Measurements from ENCODE around the gene WDR54.

WDR54 gene

DNA sequence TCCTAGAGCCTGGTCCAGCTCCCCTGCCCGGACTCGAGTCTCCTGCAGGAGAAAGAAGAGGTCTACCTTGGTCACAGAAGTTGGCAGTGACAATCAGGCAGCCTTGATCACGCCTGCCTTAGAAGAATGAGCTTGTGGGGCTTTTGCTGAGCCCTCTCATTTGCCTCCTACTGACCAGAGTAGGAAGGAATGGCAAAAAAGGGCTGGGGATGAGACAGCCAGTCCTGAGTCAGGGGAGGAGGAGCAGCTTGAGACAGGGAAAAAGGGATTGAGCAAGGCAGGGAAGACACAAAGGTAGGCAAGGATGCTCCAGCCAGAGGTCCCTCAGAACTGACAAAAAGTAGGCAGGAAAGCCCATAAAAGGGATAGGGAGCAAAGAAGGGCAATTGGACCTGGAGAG, 6.0 kb downstream of the WDR54 start:
- H3K9ac ChIP-seq (ENCODE audit: insufficient read length) = no peak overlapping the region
- no peak overlapping the region for H3K27ac ChIP-seq
- no peak overlapping the region for H3K4me3 ChIP-seq
- DNase-seq (ENCODE audit: low read depth, low spot score) = no peak
- TF ChIP-seq EZH2 (IDR thresholded peaks at IDR 0.05) (no peak), POLR2AphosphoS5 (IDR thresholded peaks at IDR 0.05; ENCODE audit: borderline replicate concordance, low read depth, low read length) (no peak), FOXP2 (optimal IDR thresholded peaks at IDR 0.05; ENCODE audit: control extremely low read depth, extremely low read length, insufficient read depth) (no peak)
- H3K9me3 ChIP-seq (ENCODE audit: low read depth, low read length) = no peaks in the 10 kb centered on the region
- peaks cover 4% of the 10 kb centered on the region; the same call in 1 of the 2 replicates for H3K36me3 ChIP-seq (ENCODE audit: insufficient read depth, low read length)

DNA sequence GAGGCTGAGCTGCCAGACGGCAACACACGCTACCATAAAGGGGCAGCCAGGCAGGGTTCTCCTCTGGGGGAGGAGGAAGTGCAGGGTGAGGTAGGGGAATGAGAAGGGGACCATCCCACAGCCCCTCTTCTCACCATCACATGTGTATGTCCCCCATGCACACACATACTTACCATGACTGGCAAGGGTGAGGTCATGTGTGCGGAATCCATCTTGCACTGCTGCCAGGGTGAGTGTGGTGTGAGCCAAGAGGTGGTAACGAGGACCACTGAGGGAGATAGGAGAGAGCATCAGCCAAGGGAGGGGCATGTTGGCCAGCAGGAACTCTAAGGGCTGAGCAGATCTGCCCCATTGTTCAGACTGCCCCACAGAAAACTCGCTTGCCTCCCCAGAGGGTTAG, 7.1 kb downstream of the WDR54 start:
- TF ChIP-seq POLR2AphosphoS5 (IDR thresholded peaks at IDR 0.05; ENCODE audit: borderline replicate concordance, low read depth, low read length) (no peak), EZH2 (IDR thresholded peaks at IDR 0.05) (no peak), FOXP2 (optimal IDR thresholded peaks at IDR 0.05; ENCODE audit: control extremely low read depth, extremely low read length, insufficient read depth) (no peak)
- Histone ChIP-seq H3K4me3 (no peak overlapping the region), H3K9ac (ENCODE audit: insufficient read length) (no peak overlapping the region), H3K27ac (no peak overlapping the region), H3K36me3 (ENCODE audit: insufficient read depth, low read length) (peaks cover 4% of the 10 kb centered on the region; the same call in 1 of the 2 replicates), H3K9me3 (ENCODE audit: low read depth, low read length) (no peaks in the 10 kb centered on the region)
- no peak for DNase-seq (ENCODE audit: low read depth, low spot score)

DNA sequence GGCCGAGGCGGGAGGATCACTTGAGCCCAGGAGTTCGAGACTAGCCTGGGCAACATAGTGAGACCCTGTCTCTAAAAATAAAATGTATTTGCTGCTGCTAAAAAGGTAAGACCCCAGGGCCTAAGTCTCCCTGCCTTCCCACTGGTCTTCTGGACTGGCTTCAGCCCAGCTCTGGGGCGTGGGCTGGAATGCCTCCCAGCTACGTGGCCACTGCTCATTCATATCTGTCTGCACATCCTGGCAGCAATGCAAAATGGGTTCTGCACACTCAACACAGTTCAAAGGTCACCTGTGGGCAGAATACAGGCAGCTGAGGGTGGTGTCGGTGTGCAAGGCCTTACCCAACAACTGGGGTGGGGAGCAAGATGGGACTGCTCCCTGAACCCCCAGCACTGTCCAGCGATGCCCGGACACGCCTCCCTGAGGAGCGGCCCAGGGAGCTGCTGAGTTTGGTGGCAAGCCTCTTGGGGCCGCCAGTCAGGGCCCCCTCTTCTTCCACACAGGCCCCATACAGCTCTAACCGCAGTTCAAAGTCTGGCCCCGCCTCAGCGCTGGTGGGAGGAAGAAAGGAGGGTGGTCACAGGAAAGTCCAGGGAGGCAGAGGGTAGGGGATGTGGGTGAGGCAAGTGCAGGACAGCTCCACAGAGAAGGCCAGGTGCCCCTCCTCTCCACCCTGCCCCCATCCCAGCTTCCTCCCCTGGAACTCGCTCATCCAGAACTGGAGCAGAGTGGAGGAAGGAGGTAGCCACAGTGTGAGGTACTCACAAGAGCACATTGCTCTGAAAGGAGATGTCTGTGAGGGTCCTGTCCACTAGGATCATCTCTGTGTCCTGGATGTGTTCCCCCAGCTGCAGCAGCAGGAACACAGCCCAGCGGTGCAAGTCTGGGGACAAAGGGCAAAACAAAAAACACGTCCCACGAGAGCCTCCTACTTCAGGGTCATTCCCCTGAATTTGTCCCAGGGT, 8.2 kb downstream of the WDR54 start:
- Histone ChIP-seq H3K9me3 (ENCODE audit: low read depth, low read length) (no peaks in the 10 kb centered on the region), H3K4me3 (no peak overlapping the region), H3K36me3 (ENCODE audit: insufficient read depth, low read length) (peaks cover 4% of the 10 kb centered on the region; the same call in 1 of the 2 replicates), H3K27ac (no peak overlapping the region), H3K9ac (ENCODE audit: insufficient read length) (no peak overlapping the region)
- no peak for TF ChIP-seq FOXP2 (optimal IDR thresholded peaks at IDR 0.05; ENCODE audit: control extremely low read depth, extremely low read length, insufficient read depth)
- TF ChIP-seq POLR2AphosphoS5 (IDR thresholded peaks at IDR 0.05; ENCODE audit: borderline replicate concordance, low read depth, low read length) = no peak
- TF ChIP-seq EZH2 (IDR thresholded peaks at IDR 0.05) = no peak
- no peak for DNase-seq (ENCODE audit: low read depth, low spot score)

DNA sequence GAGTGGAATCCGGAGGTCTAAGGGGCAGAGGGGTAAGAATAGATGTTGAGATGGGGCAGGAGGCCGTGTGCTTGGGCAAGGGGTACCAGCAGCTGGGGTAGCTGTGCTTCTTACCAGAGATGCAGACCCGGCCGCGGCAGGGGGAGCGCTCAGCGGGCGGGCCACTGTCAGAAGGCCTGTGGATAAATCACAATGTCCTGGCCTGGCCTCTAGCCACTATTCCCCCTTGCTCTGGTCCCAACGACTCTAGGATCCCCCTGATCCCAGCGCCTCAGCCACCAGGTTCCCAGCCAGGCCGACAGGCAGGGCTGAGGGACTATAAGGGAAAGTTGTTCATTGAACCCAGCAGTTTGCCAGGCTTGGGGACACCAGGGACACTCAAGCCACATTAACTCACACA, 9.0 kb downstream of the WDR54 start:
- Histone ChIP-seq H3K9me3 (ENCODE audit: low read depth, low read length) (no peaks in the 10 kb centered on the region), H3K27ac (no peak overlapping the region), H3K36me3 (ENCODE audit: insufficient read depth, low read length) (peaks cover 4% of the 10 kb centered on the region; the same call in 1 of the 2 replicates), H3K4me3 (no peak overlapping the region), H3K9ac (ENCODE audit: insufficient read length) (no peak overlapping the region)
- no peak for DNase-seq (ENCODE audit: low read depth, low spot score)
- no peak for TF ChIP-seq EZH2 (IDR thresholded peaks at IDR 0.05)
- no peak for TF ChIP-seq POLR2AphosphoS5 (IDR thresholded peaks at IDR 0.05; ENCODE audit: borderline replicate concordance, low read depth, low read length)
- no peak for TF ChIP-seq FOXP2 (optimal IDR thresholded peaks at IDR 0.05; ENCODE audit: control extremely low read depth, extremely low read length, insufficient read depth)

DNA sequence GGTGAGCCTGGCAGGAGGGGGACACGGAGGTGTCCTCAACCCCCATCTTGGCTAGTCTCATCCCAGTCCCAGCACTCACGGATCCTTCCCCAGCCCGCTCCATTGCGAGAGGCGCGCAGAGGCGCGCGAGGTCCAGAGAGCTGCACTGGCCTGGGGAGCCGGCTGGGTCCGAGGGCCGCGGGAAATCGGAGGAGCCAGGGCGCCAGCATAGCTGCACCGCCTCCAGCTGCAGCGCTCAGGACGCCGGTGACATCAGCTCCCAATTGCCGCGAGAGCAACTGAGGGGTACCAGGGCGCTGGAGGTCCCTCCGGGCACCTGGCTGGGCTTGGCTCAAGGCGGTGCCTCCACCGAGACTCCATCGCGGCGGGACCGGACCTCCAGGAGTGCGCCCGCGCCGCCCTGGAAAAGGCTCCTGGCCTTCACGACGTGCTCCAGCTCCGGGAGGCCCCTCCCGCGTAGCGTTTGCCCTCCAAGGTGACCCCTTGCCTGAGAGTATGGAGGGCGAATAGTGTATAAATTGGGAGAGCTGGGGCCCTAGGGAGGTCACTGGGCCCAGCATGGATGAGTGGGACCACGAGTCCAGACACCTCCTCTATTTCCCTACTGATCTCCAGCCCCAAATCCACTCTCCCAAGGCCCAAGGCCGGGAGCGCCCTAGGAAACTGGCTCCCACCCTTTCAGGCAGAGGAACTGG, 14.7 kb downstream of the WDR54 start:
- TF ChIP-seq POLR2AphosphoS5 (IDR thresholded peaks at IDR 0.05; ENCODE audit: borderline replicate concordance, low read depth, low read length) = no peak
- no peak for TF ChIP-seq FOXP2 (optimal IDR thresholded peaks at IDR 0.05; ENCODE audit: control extremely low read depth, extremely low read length, insufficient read depth)
- no peak for TF ChIP-seq EZH2 (IDR thresholded peaks at IDR 0.05)
- Histone ChIP-seq H3K36me3 (ENCODE audit: insufficient read depth, low read length) (no peaks in the 10 kb centered on the region), H3K9me3 (ENCODE audit: low read depth, low read length) (no peaks in the 10 kb centered on the region), H3K27ac (no peak overlapping the region), H3K4me3 (no peak overlapping the region), H3K9ac (ENCODE audit: insufficient read length) (no peak overlapping the region)
- DNase-seq (ENCODE audit: low read depth, low spot score) = no peak

DNA sequence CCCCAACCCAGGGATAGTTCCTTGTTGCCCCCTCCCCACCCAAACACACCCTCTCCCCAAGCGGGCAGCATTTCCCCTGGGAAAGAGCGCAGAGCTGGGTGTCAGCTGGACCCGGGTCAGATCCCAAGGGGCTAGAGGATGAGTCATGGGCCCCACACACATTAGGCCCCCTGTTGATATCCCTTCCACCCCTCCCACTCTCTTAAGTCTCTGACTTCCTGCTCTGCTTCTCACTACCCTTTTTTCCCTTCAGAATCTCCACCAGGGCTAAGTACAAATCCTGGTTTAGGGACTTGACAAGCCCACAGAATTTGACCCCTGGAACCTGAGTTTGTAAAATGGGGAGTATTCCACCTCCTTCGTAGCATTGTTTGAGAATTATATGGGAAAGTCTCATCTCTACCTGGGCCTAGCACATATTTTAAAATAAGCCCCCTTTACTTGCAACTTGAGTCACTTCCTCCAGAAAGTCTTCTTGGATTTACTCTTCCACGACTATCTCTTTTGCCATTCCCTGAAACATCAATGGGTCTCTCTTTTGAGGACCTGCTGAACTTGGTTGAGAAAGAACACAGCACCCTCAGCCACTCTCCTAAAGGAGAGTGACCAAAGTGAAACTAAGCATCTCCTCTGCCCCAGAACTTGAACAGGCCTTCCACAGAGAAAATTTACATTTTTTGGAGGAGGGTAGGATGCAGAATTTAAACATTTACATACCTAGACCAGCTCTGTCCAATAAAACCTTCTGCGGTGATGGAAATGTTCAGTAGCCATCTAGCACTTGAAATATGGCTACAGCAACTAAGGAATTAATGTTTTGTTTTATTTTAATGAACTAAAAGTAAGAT, 15.5 kb downstream of the WDR54 start:
- no peak overlapping the region for H3K9ac ChIP-seq (ENCODE audit: insufficient read length)
- no peaks in the 10 kb centered on the region for H3K36me3 ChIP-seq (ENCODE audit: insufficient read depth, low read length)
- TF ChIP-seq EZH2 (IDR thresholded peaks at IDR 0.05) (no peak), POLR2AphosphoS5 (IDR thresholded peaks at IDR 0.05; ENCODE audit: borderline replicate concordance, low read depth, low read length) (no peak), FOXP2 (optimal IDR thresholded peaks at IDR 0.05; ENCODE audit: control extremely low read depth, extremely low read length, insufficient read depth) (no peak)
- no peaks in the 10 kb centered on the region for H3K9me3 ChIP-seq (ENCODE audit: low read depth, low read length)
- no peak for DNase-seq (ENCODE audit: low read depth, low spot score)
- no peak overlapping the region for H3K4me3 ChIP-seq
- H3K27ac ChIP-seq = no peak overlapping the region

DNA sequence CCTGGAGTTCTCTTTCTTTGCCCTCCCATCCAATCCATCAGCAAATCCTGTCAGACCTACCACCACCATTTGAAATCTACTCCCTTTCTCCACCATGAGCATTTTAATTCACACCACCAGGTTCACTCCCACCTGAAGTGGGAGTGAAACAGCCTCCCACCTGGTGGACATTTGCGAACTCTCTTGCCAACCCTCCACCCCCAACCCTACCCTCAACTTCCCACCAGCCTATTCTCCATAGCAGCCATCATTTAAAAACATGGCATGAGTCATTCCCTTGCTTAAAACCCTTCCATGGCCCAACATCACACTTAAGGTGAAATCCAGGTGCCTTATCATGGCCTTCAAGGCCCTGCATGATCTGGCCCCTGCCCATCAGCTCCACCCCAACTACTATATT, 16.7 kb downstream of the WDR54 start:
- TF ChIP-seq FOXP2 (optimal IDR thresholded peaks at IDR 0.05; ENCODE audit: control extremely low read depth, extremely low read length, insufficient read depth) = no peak
- no peak for TF ChIP-seq POLR2AphosphoS5 (IDR thresholded peaks at IDR 0.05; ENCODE audit: borderline replicate concordance, low read depth, low read length)
- no peak for DNase-seq (ENCODE audit: low read depth, low spot score)
- Histone ChIP-seq H3K4me3 (no peak overlapping the region), H3K9me3 (ENCODE audit: low read depth, low read length) (no peaks in the 10 kb centered on the region), H3K36me3 (ENCODE audit: insufficient read depth, low read length) (no peaks in the 10 kb centered on the region), H3K27ac (no peak overlapping the region), H3K9ac (ENCODE audit: insufficient read length) (no peak overlapping the region)

Measured in SK-N-MC (cell line).